Measurements from ENCODE around the gene TENT4A. TPM values are rescaled to one million over a fixed set of nuclear protein-coding genes. Genes with fewer than 3 reads are reported as not detected.

Gene TENT4A
- total and polyA plus RNA-seq, 2 of the 13 experiments (the other 11 are each of a cell fraction or from before 2014, with no cell fraction given) = 6.3 to 13.3 TPM

DNA sequence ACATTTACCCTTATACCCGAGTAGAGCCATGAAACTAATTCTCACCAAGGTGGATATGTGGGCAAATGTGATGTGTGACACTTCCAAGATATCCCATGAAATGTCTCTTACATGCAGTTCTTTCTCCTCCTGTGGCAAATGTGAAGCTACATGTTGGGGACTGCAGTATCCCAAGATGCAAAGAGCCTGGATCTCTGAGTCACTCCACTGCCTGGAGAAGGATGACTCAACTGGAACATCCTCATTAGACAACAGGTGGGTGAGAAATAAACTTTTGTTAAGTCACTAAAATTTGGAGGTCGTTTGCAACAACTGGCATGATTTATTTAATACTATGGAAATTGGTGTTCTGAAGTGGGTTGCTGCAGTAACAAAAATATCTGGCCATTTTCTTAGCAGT is 36.5 kb upstream of the TENT4A start:
- ATAC-seq = no peak
- BruUV-seq (replicated peaks) = no TSS peak
- Histone ChIP-seq H3K4me2 (ENCODE audit: low read depth, low read length) (no peak overlapping the region), H3K9ac (ENCODE audit: insufficient read depth, low read depth, low read length) (no peak overlapping the region), H3K79me2 (ENCODE audit: insufficient read depth, low read length) (no peaks in the 10 kb centered on the region), H2AFZ (ENCODE audit: low read length) (no peak overlapping the region), H3K27ac (ENCODE audit: extremely low read length, insufficient read depth, low read length) (no peak overlapping the region), H3K36me3 (replicated peaks in 1 of 2; ENCODE audit: control insufficient read depth in 1 of 2, insufficient read depth in 2 of 2, low read length in 2 of 2) (no peaks in the 10 kb centered on the region), H3K4me3 (replicated peaks in 1 of 3; ENCODE audit: insufficient read depth in 1 of 3, low read depth in 2 of 3, low read length in 3 of 3) (no peak overlapping the region), H3K9me3 (ENCODE audit: low read length) (no peaks in the 10 kb centered on the region; the same call in 1 of the 2 replicates), H3K27me3 (ENCODE audit: control insufficient read depth in 1 of 2, insufficient read depth in 2 of 2, low read length in 2 of 2) (no peaks in the 10 kb centered on the region), H4K20me1 (ENCODE audit: insufficient read depth, low read length) (no peaks in the 10 kb centered on the region), H3K4me1 (ENCODE audit: insufficient read depth, low read length) (no peaks in the 10 kb centered on the region; the same call in 1 of the 2 replicates)
- intact Hi-C loops (cut with micrococcal nuclease; ENCODE audit: unreplicated experiment) (no loop called here), in situ Hi-C loops (cut with HindIII; ENCODE audit: extremely low pct_ligation_motif_present, low pct_unique_long_range_greater_than_20kb) (no loop called here)
- POLR2A ChIA-PET = no interaction called here
- FAIRE-seq = no peak
- no peak for DNase-seq (ENCODE audit: low spot score)
- CTCF ChIA-PET (ENCODE audit: low intra/inter-chr PET ratio, low total read pairs) = no interaction called here
- 37% methylated on average over 2 of the region's 2 CpGs for WGBS (ENCODE audit: low lambda C conversion rate)
- TF ChIP-seq SALL1 (CRISPR knock-in tag; IDR thresholded peaks at IDR 0.05) (no peak), ZNF367 (CRISPR knock-in tag; IDR thresholded peaks at IDR 0.05; ENCODE audit: borderline replicate concordance) (no peak), GABPA (IDR thresholded peaks at IDR 0.05; ENCODE audit: low read depth, low read length) (no peak), GABPA (CRISPR knock-in tag; IDR thresholded peaks at IDR 0.05; ENCODE audit: low read depth) (no peak), SRF (IDR thresholded peaks at IDR 0.05; ENCODE audit: low read depth, low read length) (no peak), MEF2D (CRISPR knock-in tag; IDR thresholded peaks at IDR 0.05) (no peak), ZNF749 (CRISPR knock-in tag; IDR thresholded peaks at IDR 0.05; ENCODE audit: borderline replicate concordance) (no peak), CEBPZ (IDR thresholded peaks at IDR 0.05; ENCODE audit: low read length) (no peak), GPN1 (CRISPR knock-in tag; IDR thresholded peaks at IDR 0.05; ENCODE audit: borderline replicate concordance) (no peak), HMGXB3 (CRISPR knock-in tag; IDR thresholded peaks at IDR 0.05; ENCODE audit: borderline replicate concordance) (no peak), MZF1 (CRISPR knock-in tag; IDR thresholded peaks at IDR 0.05; ENCODE audit: borderline replicate concordance) (no peak), MXI1 (IDR thresholded peaks at IDR 0.05; ENCODE audit: borderline replicate concordance, low read depth, low read length) (no peak), WIZ (CRISPR knock-in tag; IDR thresholded peaks at IDR 0.05) (no peak), SP1 (IDR thresholded peaks at IDR 0.05) (no peak), SP1 (CRISPR knock-in tag; IDR thresholded peaks at IDR 0.05) (no peak), RXRB (CRISPR knock-in tag; IDR thresholded peaks at IDR 0.05; ENCODE audit: borderline replicate concordance) (no peak)
- TF ChIP-seq, protein P1, sequence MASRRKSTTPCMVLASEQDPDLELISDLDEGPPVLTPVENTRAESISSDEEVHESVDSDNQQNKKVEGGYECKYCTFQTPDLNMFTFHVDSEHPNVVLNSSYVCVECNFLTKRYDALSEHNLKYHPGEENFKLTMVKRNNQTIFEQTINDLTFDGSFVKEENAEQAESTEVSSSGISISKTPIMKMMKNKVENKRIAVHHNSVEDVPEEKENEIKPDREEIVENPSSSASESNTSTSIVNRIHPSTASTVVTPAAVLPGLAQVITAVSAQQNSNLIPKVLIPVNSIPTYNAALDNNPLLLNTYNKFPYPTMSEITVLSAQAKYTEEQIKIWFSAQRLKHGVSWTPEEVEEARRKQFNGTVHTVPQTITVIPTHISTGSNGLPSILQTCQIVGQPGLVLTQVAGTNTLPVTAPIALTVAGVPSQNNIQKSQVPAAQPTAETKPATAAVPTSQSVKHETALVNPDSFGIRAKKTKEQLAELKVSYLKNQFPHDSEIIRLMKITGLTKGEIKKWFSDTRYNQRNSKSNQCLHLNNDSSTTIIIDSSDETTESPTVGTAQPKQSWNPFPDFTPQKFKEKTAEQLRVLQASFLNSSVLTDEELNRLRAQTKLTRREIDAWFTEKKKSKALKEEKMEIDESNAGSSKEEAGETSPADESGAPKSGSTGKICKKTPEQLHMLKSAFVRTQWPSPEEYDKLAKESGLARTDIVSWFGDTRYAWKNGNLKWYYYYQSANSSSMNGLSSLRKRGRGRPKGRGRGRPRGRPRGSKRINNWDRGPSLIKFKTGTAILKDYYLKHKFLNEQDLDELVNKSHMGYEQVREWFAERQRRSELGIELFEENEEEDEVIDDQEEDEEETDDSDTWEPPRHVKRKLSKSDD (CRISPR knock-in tag; IDR thresholded peaks at IDR 0.05; ENCODE audit: low read depth) = no peak

Data from HepG2 (cell line).